HEK293 (cell line): ENCODE measurements around the gene C16orf74.

Source experiments
- CTCF ChIA-PET: fragments of 350-600 bp; formaldehyde crosslinking; extraction: SDS; loops from one replicate; lab custom pipeline; 2021; ENCODE audit warnings: antibody characterized with exemption; lab: Yijun Ruan, JAX
- POLR2A ChIA-PET: fragments of 300-600 bp; formaldehyde crosslinking; extraction: SDS; loops from one replicate; lab custom pipeline; 2020; ENCODE audit warnings: antibody characterized with exemption, inconsistent platforms; lab: Yijun Ruan, JAX
- H3K27ac ChIP-seq: fragments of 200-500 bp; sonication (Bioruptor generic); 2 replicates; pipeline ENCODE4 v1.5.1; 2014; ENCODE audit warnings: low read depth, low read length, control low read depth, inconsistent platforms; ENCODE audit errors: extremely low read depth
- H3K36me3 ChIP-seq, 2 experiments: fragments of 200-500 bp in 1 of 2; sonication (Bioruptor generic) in 1 of 2; 1 replicate in 1 of 2; 2 replicates in 1 of 2; pipeline ENCODE4 v1.5.1; 2014 to 2017; ENCODE audit warnings: inconsistent platforms in 2 of 2, low read length in 2 of 2; ENCODE audit not compliant: control insufficient read depth in 2 of 2, insufficient read depth in 1 of 2
- H3K4me1 ChIP-seq: fragments of 200-500 bp; sonication (Bioruptor generic); 2 replicates; pipeline ENCODE4 v1.5.1; 2014; ENCODE audit warnings: mild to moderate bottlenecking, low read length, inconsistent platforms; ENCODE audit not compliant: control insufficient read depth, insufficient read depth
- H3K4me3 ChIP-seq: 2 replicates; pipeline ENCODE4 v1.5.1; 2011; ENCODE audit warnings: low read depth, mild to moderate bottlenecking, control low read depth, low read length, moderate library complexity
- H3K9me3 ChIP-seq: fragments of 200-500 bp; sonication (Bioruptor generic); 2 replicates; pipeline ENCODE4 v1.5.1; 2014; ENCODE audit warnings: low read depth, low read length, inconsistent platforms; ENCODE audit not compliant: control insufficient read depth, insufficient read depth
- BCL11A ChIP-seq: fragments of 450-650 bp; formaldehyde crosslinking; IDR thresholded peaks from 2 replicates; pipeline ENCODE4 v1.5.1; 2016; ENCODE audit warnings: low read depth, missing biosample characterization, missing genetic modification characterization
- FEZF1 ChIP-seq: fragments of 450-650 bp; formaldehyde crosslinking; IDR thresholded peaks from 2 replicates; pipeline ENCODE4 v1.5.1; 2016; ENCODE audit warnings: missing biosample characterization, missing genetic modification characterization
- GLIS1 ChIP-seq: fragments of 450-650 bp; formaldehyde crosslinking; IDR thresholded peaks from 2 replicates; pipeline ENCODE4 v1.5.1; 2016; ENCODE audit warnings: missing biosample characterization, missing genetic modification characterization
- INSM2 ChIP-seq: fragments of 450-650 bp; formaldehyde crosslinking; IDR thresholded peaks from 2 replicates; pipeline ENCODE4 v1.5.1; 2016; ENCODE audit warnings: missing biosample characterization, missing genetic modification characterization
- MYNN ChIP-seq: fragments of 450-650 bp; formaldehyde crosslinking; IDR thresholded peaks from 2 replicates; pipeline ENCODE4 v1.5.1; 2016; ENCODE audit warnings: missing biosample characterization, missing genetic modification characterization, borderline replicate concordance
- PATZ1 ChIP-seq: fragments of 450-650 bp; formaldehyde crosslinking; IDR thresholded peaks from 2 replicates; pipeline ENCODE4 v1.5.1; 2016; ENCODE audit warnings: missing biosample characterization, missing genetic modification characterization
- RBAK ChIP-seq: fragments of 450-650 bp; formaldehyde crosslinking; IDR thresholded peaks from 2 replicates; pipeline ENCODE4 v1.5.1; 2016; ENCODE audit warnings: missing biosample characterization, missing genetic modification characterization
- SCRT1 ChIP-seq: fragments of 450-650 bp; formaldehyde crosslinking; IDR thresholded peaks from 2 replicates; pipeline ENCODE4 v1.5.1; 2016; ENCODE audit warnings: missing biosample characterization, missing genetic modification characterization, borderline replicate concordance
- TCF7L2 ChIP-seq: IDR thresholded peaks from 2 replicates; pipeline ENCODE4 v1.6.1; 2011; ENCODE audit warnings: low read depth, mild to moderate bottlenecking, inconsistent platforms, low read length, moderate library complexity, borderline replicate concordance
- ZNF133 ChIP-seq: fragments of 450-650 bp; formaldehyde crosslinking; IDR thresholded peaks from 2 replicates; pipeline ENCODE4 v1.5.1; 2016; ENCODE audit warnings: missing biosample characterization, missing genetic modification characterization
- ZNF16 ChIP-seq: fragments of 450-650 bp; formaldehyde crosslinking; IDR thresholded peaks from 2 replicates; pipeline ENCODE4 v1.5.1; 2016; ENCODE audit warnings: low read depth, missing biosample characterization, missing genetic modification characterization
- ZNF23 ChIP-seq: fragments of 450-650 bp; formaldehyde crosslinking; IDR thresholded peaks from 2 replicates; pipeline ENCODE4 v1.5.1; 2016; ENCODE audit warnings: missing biosample characterization, missing genetic modification characterization, borderline replicate concordance
- ZNF324 ChIP-seq: fragments of 450-650 bp; formaldehyde crosslinking; IDR thresholded peaks from 2 replicates; pipeline ENCODE4 v1.5.1; 2016; ENCODE audit warnings: missing biosample characterization, missing genetic modification characterization
- ZNF341 ChIP-seq: fragments of 450-650 bp; formaldehyde crosslinking; IDR thresholded peaks from 2 replicates; pipeline ENCODE4; 2016; ENCODE audit warnings: low read depth, missing biosample characterization, missing genetic modification characterization
- ZNF404 ChIP-seq: fragments of 450-650 bp; formaldehyde crosslinking; IDR thresholded peaks from 2 replicates; pipeline ENCODE4 v1.5.1; 2017; ENCODE audit warnings: missing biosample characterization, missing genetic modification characterization
- ZNF548 ChIP-seq: fragments of 450-650 bp; formaldehyde crosslinking; IDR thresholded peaks from 2 replicates; pipeline ENCODE4 v1.5.1; 2016; ENCODE audit warnings: missing biosample characterization, missing genetic modification characterization
- ZNF585B ChIP-seq: fragments of 450-650 bp; formaldehyde crosslinking; IDR thresholded peaks from 2 replicates; pipeline ENCODE4 v1.5.1; 2016; ENCODE audit warnings: missing biosample characterization, missing genetic modification characterization
- ZNF596 ChIP-seq: fragments of 450-650 bp; IDR thresholded peaks from 2 replicates; pipeline ENCODE4 v1.5.0; 2018; ENCODE audit warnings: missing biosample characterization, mild to moderate bottlenecking, missing genetic modification characterization, moderate library complexity
- ZNF654 ChIP-seq: fragments of 450-650 bp; formaldehyde crosslinking; IDR thresholded peaks from 2 replicates; pipeline ENCODE4 v1.5.1; 2016; ENCODE audit warnings: low read depth, missing biosample characterization, missing genetic modification characterization
- ZNF704 ChIP-seq: fragments of 450-650 bp; formaldehyde crosslinking; IDR thresholded peaks from 2 replicates; pipeline ENCODE4 v1.5.1; 2016; ENCODE audit warnings: missing biosample characterization, missing genetic modification characterization
- ZNF785 ChIP-seq: fragments of 450-650 bp; formaldehyde crosslinking; IDR thresholded peaks from 2 replicates; pipeline ENCODE4 v1.5.1; 2016; ENCODE audit warnings: missing biosample characterization, missing genetic modification characterization
- ZNF792 ChIP-seq: fragments of 450-650 bp; formaldehyde crosslinking; IDR thresholded peaks from 2 replicates; pipeline ENCODE4 v1.5.1; 2016; ENCODE audit warnings: missing biosample characterization, missing genetic modification characterization
- ZSCAN30 ChIP-seq: fragments of 450-650 bp; IDR thresholded peaks from 2 replicates; pipeline ENCODE4 v1.5.1; 2018; ENCODE audit warnings: missing biosample characterization, mild to moderate bottlenecking, missing genetic modification characterization, moderate library complexity
- TF ChIP-seq, protein P1 (sequence below): fragments of 450-650 bp; formaldehyde crosslinking; IDR thresholded peaks from 2 replicates; pipeline ENCODE4 v1.5.1; 2017; ENCODE audit warnings: missing biosample characterization, missing genetic modification characterization
- TF ChIP-seq, protein P2 (sequence below): fragments of 450-650 bp; formaldehyde crosslinking; IDR thresholded peaks from 2 replicates; pipeline ENCODE4 v1.5.1; 2016; ENCODE audit warnings: missing biosample characterization, missing genetic modification characterization

The C16orf74 gene

DNA sequence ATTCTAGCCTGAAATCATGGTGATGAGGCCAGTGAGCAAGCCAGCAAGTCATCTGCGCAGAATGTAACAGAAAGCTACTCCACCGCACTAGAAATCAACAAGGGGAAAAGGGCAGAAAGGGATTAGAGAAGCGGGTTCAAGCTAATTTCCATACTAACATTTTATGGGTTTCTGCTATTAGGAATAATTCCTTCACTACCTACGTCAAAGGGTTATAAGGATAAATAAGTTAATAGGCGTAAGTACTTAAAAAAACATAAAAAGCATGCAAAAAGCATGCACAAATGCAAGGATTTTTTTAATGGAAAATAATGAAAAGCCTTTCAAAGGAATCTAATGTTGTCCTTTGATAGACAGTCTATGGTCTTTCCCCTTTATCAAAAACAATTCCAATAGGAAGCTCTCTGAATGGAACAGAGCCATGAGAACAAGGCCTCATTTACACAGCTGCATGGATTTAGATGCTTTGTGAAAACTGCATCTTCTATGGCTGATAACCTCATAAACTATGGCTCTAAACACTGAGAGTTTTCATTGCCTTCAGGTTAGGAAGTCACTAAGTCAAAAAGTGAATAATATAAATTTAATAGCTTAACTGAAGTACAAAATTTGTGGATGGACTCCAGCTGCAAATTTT is 42.9 kb upstream of the C16orf74 start:
- Histone ChIP-seq H3K27ac (no peak overlapping the region), H3K36me3 (peaks cover 4 to 75% of the 10 kb centered on the region in 2 experiments; a peak in 2 of 3 replicates), H3K9me3 (no peaks in the 10 kb centered on the region), H3K4me1 (no peaks in the 10 kb centered on the region), H3K4me3 (no peak overlapping the region)
- no peak for TF ChIP-seq ZNF548 (tag by site-specific recombination)
- TF ChIP-seq ZNF324, result no peak
- no peak for TF ChIP-seq ZNF133 (tag by site-specific recombination)
- TF ChIP-seq ZNF404, result no peak
- TF ChIP-seq ZNF585B (tag by site-specific recombination), result no peak
- no peak for TF ChIP-seq ZNF704 (tag by site-specific recombination)
- no peak for TF ChIP-seq ZSCAN30 (tag by site-specific recombination)
- TF ChIP-seq ZNF23, result no peak
- TF ChIP-seq ZNF654 (tag by site-specific recombination), result no peak
- TF ChIP-seq SCRT1 (tag by site-specific recombination), result no peak
- no peak for TF ChIP-seq MYNN (tag by site-specific recombination)
- no peak for TF ChIP-seq ZNF792 (tag by site-specific recombination)
- no peak for TF ChIP-seq TCF7L2
- TF ChIP-seq PATZ1 (tag by site-specific recombination), result no peak
- no peak for TF ChIP-seq BCL11A (tag by site-specific recombination)
- ChIA-PET POLR2A (no interaction called here), CTCF (interaction anchor here (0.6 to 1.6 kb wide), 4 partner anchors 34 to 679 kb away, joined by 3 to 6 read pairs (median 4); no protein-coding TSS in a partner anchor)

DNA sequence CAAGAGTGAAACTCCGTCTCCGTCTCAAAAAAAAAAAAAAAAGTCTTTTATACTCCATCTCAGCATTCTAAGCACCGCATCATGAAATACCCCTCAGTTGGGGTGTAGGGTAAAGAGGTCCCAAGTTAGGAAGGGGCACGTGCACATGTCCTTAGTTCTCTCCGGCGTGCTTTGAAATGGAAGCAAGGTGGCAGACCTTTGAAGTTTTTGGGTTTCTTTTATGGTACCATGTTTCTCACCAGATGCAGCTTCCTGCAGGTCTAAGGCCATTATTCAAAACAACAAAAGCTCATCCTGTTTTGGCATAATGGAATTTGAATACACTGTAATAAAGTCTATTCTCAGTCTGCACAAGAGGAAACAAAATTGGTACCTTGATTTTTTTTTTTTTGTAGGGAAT is 38.9 kb upstream of the C16orf74 start:
- H3K36me3 ChIP-seq, result peaks cover 3 to 82% of the 10 kb centered on the region in 2 experiments
- POLR2A ChIA-PET, result no interaction called here
- no peaks in the 10 kb centered on the region for H3K9me3 ChIP-seq

More for the DNA sequence above, 38.9 kb upstream of the C16orf74 start:
- no peak overlapping the region for H3K27ac ChIP-seq
- TF ChIP-seq FEZF1 (tag by site-specific recombination) (no peak), ZNF548 (tag by site-specific recombination) (no peak), ZNF341 (tag by site-specific recombination) (no peak), ZNF785 (tag by site-specific recombination) (no peak), RBAK (tag by site-specific recombination) (no peak), ZNF16 (tag by site-specific recombination) (no peak), MYNN (tag by site-specific recombination) (no peak), GLIS1 (tag by site-specific recombination) (no peak), INSM2 (no peak), ZNF596 (tag by site-specific recombination) (no peak)
- TF ChIP-seq, protein P1, sequence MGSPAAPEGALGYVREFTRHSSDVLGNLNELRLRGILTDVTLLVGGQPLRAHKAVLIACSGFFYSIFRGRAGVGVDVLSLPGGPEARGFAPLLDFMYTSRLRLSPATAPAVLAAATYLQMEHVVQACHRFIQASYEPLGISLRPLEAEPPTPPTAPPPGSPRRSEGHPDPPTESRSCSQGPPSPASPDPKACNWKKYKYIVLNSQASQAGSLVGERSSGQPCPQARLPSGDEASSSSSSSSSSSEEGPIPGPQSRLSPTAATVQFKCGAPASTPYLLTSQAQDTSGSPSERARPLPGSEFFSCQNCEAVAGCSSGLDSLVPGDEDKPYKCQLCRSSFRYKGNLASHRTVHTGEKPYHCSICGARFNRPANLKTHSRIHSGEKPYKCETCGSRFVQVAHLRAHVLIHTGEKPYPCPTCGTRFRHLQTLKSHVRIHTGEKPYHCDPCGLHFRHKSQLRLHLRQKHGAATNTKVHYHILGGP (tag by site-specific recombination), result no peak
- TF ChIP-seq, protein P2, sequence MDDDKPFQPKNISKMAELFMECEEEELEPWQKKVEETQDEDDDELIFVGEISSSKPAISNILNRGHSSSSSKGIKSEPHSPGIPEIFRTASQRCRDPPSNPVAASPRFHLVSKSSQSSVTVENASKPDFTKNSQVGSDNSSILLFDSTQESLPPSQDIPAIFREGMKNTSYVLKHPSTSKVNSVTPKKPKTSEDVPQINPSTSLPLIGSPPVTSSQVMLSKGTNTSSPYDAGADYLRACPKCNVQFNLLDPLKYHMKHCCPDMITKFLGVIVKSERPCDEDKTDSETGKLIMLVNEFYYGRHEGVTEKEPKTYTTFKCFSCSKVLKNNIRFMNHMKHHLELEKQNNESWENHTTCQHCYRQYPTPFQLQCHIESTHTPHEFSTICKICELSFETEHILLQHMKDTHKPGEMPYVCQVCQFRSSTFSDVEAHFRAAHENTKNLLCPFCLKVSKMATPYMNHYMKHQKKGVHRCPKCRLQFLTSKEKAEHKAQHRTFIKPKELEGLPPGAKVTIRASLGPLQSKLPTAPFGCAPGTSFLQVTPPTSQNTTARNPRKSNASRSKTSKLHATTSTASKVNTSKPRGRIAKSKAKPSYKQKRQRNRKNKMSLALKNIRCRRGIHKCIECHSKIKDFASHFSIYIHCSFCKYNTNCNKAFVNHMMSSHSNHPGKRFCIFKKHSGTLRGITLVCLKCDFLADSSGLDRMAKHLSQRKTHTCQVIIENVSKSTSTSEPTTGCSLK, result no peak
- CTCF ChIA-PET, result interaction anchor here (0.6 kb wide), 1 partner anchor 22 kb away, joined by 5 read pairs; no protein-coding TSS in a partner anchor
- H3K4me3 ChIP-seq, result no peak overlapping the region
- no peaks in the 10 kb centered on the region for H3K4me1 ChIP-seq
